ENCODE measurements around the gene PARP12. TPM values are rescaled to one million over a fixed set of nuclear protein-coding genes. Genes with fewer than 3 reads are reported as not detected.

Gene PARP12
- total and polyA plus RNA-seq, 2 of the 8 experiments (the other 6 are each of a cell fraction or from before 2014, with no cell fraction given), result 9.0 to 21.5 TPM

DNA sequence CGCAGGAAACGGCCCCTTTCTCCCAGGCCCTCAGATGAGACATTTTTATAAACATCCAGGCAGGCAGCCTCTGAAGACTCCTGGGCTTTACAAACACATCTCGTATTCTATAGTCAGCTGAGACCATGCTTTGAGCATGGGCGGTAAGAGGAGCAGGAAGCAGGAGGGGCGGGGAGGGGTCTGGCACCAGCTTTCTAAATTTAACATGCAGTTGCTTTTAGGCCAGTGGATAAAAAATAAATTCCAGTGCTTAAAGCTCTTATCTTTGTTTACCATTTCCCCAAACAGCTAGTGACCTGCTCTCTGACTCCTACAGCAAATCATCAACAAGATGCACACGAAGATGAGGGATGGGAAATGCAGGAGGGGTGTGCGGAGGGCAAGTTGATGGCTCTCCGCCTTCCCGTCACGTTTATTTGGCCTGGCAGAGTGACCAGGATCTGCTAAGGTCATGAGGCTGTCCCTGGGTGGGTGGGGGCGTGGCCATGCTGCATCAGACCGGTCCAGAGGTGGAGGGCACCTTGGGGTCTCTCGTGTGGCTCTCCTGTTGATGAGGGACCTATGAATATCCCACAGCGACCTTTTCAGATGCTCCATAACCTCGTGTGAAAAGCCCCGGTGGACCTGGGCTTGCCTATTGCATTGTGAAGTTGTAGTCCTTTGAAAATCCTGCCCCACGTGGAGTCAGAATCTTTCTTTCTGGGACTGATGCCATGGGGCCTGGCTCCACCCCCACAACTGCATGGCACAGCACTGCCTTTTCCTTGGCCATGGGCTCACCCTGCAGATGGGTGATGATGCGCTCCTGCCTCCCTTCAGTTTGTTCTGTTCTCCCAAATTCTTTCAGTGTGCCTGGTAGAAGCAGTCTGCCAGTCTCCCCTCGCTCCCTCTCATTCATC is 67.5 kb downstream of the PARP12 start:
- Histone ChIP-seq H2AFZ (ENCODE audit: low read length) (peak overlapping the region; percentile 59; the same call in 1 of the 2 replicates), H2BK12ac (ENCODE audit: low read depth, low read length) (no peak overlapping the region), H4K5ac (ENCODE audit: insufficient read length, low read depth, low read length) (no peak overlapping the region), H2BK15ac (ENCODE audit: low read length) (no peak overlapping the region), H3K14ac (ENCODE audit: insufficient read length) (no peak overlapping the region), H3K18ac (ENCODE audit: extremely low read depth, low read length) (no peak overlapping the region), H2BK5ac (ENCODE audit: low read depth, low read length) (no peak overlapping the region), H3K79me1 (ENCODE audit: low read depth, low read length) (no peaks in the 10 kb centered on the region), H4K20me1 (replicated peaks in 1 of 2; ENCODE audit: control insufficient read depth in 1 of 2, insufficient read depth in 2 of 2, low read length in 2 of 2) (no peaks in the 10 kb centered on the region), H4K91ac (replicated peaks; ENCODE audit: insufficient read length, low read length) (no peak overlapping the region), H3K36me3 (ENCODE audit: control insufficient read depth in 2 of 4, insufficient read depth in 4 of 4, low read length in 3 of 4) (no peaks in the 10 kb centered on the region), H3K79me2 (ENCODE audit: control insufficient read depth in 1 of 2, insufficient read depth in 2 of 2, low read length in 2 of 2) (no peaks in the 10 kb centered on the region), H3K23me2 (ENCODE audit: low read depth, low read length) (0 out of 2 replicates have a peak, but pooled peaks cover 2% of the 10 kb centered on the region), H3K4me2 (ENCODE audit: insufficient read depth in 1 of 2, low read depth in 2 of 2, low read length in 2 of 2) (no peak overlapping the region), H3K4me3 (ENCODE audit: extremely low read depth in 1 of 4, insufficient read depth in 2 of 4, low read depth in 3 of 4, low read length in 4 of 4) (no peak overlapping the region), H3K4ac (replicated peaks; ENCODE audit: insufficient read length, low read depth, low read length) (no peak overlapping the region), H2AK5ac (ENCODE audit: low read depth, low read length) (no peak overlapping the region), H3K23ac (ENCODE audit: insufficient read length) (no peak overlapping the region), H3K27ac (ENCODE audit: low read depth, low read length) (no peak overlapping the region), H3K27me3 (replicated peaks in 1 of 4; ENCODE audit: control insufficient read depth in 3 of 4, extremely low read depth in 1 of 4, insufficient read depth in 3 of 4, low read length in 3 of 4) (no peaks in the 10 kb centered on the region), H2BK20ac (ENCODE audit: low read length) (no peak overlapping the region), H3K56ac (replicated peaks; ENCODE audit: insufficient read length, low read depth, low read length) (no peak overlapping the region), H2BK120ac (replicated peaks; ENCODE audit: low read depth, low read length) (no peak overlapping the region), H4K8ac (ENCODE audit: extremely low read depth, insufficient read depth, low read length) (no peak overlapping the region; the same call in 1 of the 2 replicates), H3K4me1 (replicated peaks in 1 of 4; ENCODE audit: control insufficient read depth in 3 of 4, insufficient read depth in 4 of 4, low read length in 3 of 4) (peaks cover 0 to 5% (median 0%) of the 10 kb centered on the region in 4 experiments; a peak in 1 of 7 replicates), H3K9me3 (ENCODE audit: insufficient read depth in 2 of 2, low read depth in 1 of 2, low read length in 1 of 2) (no peaks in the 10 kb centered on the region), H3K9ac (replicated peaks in 1 of 4; ENCODE audit: extremely low read depth in 1 of 4, low read depth in 3 of 4, low read length in 3 of 4) (no peak overlapping the region)
- no peak for FAIRE-seq
- no peak for TF ChIP-seq KDM5A (IDR thresholded peaks at IDR 0.05; ENCODE audit: low read length)
- TF ChIP-seq ASH2L (IDR thresholded peaks at IDR 0.05; ENCODE audit: low read length), result no peak
- no peak for TF ChIP-seq BRCA1 (IDR thresholded peaks at IDR 0.05; ENCODE audit: low read depth, low read length)
- POLR2A ChIA-PET (ENCODE audit: partially characterized antibody), result no interaction called here
- no peak for DNase-seq (ENCODE audit: low read depth in 1 of 2, low spot score in 2 of 2)
- 81% methylated on average over 19 of the region's 19 CpGs; no CpG with 5 or more reads in 1 of the 2 experiments for WGBS, 2 experiments (ENCODE audit: extremely low coverage in 1 of 2, insufficient coverage in 1 of 2, insufficient read length in 1 of 2, insufficient replicate concordance in 2 of 2, low coverage in 1 of 2, low lambda C conversion rate in 2 of 2, missing lambda C conversion rate in 1 of 2)
- CTCF ChIA-PET (ENCODE audit: partially characterized antibody), result interaction anchor here (0.6 to 3.7 kb wide), 4 partner anchors 7 to 349 kb away, joined by 3 to 21 read pairs (median 13); no protein-coding TSS in a partner anchor

Data from H1 (cell line).